ENCODE results near the gene INO80C. TPM values are rescaled to one million over a fixed set of nuclear protein-coding genes. Genes with fewer than 3 reads are reported as not detected.

The INO80C gene
- total and polyA plus RNA-seq, 2 donors from 2014 or later = 20.9 to 38.2 TPM

DNA sequence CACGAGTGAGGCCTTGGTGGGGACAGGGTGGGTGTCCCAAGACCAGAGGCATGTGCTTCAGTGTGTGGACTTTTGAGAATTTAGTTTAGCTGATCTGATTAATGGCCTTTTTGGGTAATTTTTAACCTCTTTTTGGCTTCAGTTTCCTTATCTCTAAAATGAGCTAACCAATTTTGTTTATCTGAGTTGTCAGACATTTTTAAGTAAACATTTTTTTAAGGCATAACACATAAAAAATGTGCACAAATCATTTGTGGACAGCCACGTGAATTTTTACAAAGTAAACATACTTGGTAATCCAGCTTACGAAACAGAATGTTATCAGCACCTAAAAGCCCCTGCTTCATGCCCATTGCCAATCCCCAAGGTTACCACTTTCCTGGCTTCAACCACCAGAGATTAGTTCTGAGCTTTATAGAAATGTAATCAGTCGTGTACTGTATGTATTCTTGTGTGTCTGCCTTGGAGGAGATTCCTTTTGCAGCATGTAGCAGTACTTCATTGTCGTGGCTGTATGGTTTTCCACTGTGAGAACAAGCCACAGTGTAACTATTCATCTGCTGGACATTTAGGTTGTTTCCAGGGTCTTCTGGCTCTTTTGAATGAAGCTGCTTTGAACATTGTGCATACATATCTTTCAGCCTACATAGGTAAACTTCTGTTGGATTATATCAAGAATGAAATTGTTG, 8.4 kb upstream of the INO80C start:
- Histone ChIP-seq H3K27me3 (ENCODE audit: control insufficient read depth, insufficient read depth, low read length) (no peaks in the 10 kb centered on the region), H3K36me3 (ENCODE audit: control insufficient read depth in 2 of 3, insufficient read depth in 3 of 3, low read length in 3 of 3) (no peaks in the 10 kb centered on the region), H3K4me3 (ENCODE audit: low read length in 3 of 3) (no peak overlapping the region), H3K9me3 (ENCODE audit: control insufficient read depth in 2 of 3, insufficient read depth in 1 of 3, low read length in 3 of 3) (no peaks in the 10 kb centered on the region), H3K4me1 (ENCODE audit: control insufficient read depth in 2 of 3, insufficient read depth in 2 of 3, low read depth in 1 of 3, low read length in 3 of 3) (no peaks in the 10 kb centered on the region), H3K9ac (ENCODE audit: low read length in 3 of 3) (no peak overlapping the region), H3K27ac (ENCODE audit: low read depth in 2 of 2, low read length in 2 of 2) (no peak overlapping the region)
- intact Hi-C loops (cut with DNase I) = no loop called here
- no peak for DNase-seq
- no peak for FAIRE-seq
- TF ChIP-seq, protein P1, sequence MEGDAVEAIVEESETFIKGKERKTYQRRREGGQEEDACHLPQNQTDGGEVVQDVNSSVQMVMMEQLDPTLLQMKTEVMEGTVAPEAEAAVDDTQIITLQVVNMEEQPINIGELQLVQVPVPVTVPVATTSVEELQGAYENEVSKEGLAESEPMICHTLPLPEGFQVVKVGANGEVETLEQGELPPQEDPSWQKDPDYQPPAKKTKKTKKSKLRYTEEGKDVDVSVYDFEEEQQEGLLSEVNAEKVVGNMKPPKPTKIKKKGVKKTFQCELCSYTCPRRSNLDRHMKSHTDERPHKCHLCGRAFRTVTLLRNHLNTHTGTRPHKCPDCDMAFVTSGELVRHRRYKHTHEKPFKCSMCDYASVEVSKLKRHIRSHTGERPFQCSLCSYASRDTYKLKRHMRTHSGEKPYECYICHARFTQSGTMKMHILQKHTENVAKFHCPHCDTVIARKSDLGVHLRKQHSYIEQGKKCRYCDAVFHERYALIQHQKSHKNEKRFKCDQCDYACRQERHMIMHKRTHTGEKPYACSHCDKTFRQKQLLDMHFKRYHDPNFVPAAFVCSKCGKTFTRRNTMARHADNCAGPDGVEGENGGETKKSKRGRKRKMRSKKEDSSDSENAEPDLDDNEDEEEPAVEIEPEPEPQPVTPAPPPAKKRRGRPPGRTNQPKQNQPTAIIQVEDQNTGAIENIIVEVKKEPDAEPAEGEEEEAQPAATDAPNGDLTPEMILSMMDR (IDR thresholded peaks at IDR 0.05; ENCODE audit: borderline replicate concordance, extremely low read depth, insufficient read depth) = no peak

DNA sequence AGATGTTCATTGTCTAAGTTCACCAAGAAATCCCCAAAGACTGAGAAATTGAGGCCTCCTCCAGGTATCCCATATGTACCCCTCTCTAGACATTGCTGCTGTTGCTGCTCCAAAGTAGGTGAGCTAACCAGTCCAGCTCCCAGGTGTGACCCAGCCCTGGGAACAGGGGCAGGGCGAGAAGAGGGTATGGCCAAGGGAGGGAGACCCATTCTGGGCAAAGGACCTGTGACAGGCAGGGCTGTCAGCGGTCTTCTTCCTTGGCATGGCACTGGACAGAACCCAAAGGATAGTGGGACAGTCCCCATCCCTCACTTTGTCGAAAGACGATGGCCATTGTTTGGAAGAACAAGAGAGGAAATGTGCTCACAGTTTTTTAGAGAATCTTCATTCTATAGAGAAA, 7.2 kb upstream of the INO80C start:
- Histone ChIP-seq H3K27me3 (ENCODE audit: control insufficient read depth, insufficient read depth, low read length) (no peaks in the 10 kb centered on the region), H3K27ac (ENCODE audit: low read depth in 2 of 2, low read length in 2 of 2) (no peak overlapping the region), H3K9me3 (ENCODE audit: control insufficient read depth in 2 of 3, insufficient read depth in 1 of 3, low read length in 3 of 3) (no peaks in the 10 kb centered on the region), H3K4me1 (ENCODE audit: control insufficient read depth in 2 of 3, insufficient read depth in 2 of 3, low read depth in 1 of 3, low read length in 3 of 3) (no peaks in the 10 kb centered on the region), H3K4me3 (ENCODE audit: low read length in 3 of 3) (no peak overlapping the region), H3K36me3 (ENCODE audit: control insufficient read depth in 2 of 3, insufficient read depth in 3 of 3, low read length in 3 of 3) (no peaks in the 10 kb centered on the region), H3K9ac (ENCODE audit: low read length in 3 of 3) (no peak overlapping the region)
- TF ChIP-seq, protein P1 (IDR thresholded peaks at IDR 0.05; ENCODE audit: borderline replicate concordance, extremely low read depth, insufficient read depth) = no peak
- intact Hi-C loops (cut with DNase I) = no loop called here
- no peak for FAIRE-seq
- no peak for DNase-seq

DNA sequence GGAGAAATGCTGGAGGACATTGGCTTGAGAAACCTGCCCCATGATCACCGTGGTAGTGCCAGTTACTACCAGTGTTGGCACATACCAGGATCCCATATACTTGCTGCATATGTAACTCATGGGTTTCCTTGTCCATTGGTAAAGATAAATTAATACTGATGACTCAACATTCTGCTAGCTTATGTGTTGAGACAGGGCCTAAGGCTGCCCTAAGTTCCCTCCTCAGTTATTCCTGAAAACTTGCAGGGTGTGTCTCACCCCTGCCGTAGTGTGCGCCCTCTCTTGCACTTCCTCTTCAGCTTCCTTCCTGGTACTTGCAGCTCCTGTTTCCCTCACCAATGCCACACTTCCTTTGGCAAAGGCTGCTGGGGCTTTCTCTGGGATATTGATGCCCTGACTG, 4.3 kb upstream of the INO80C start:
- Histone ChIP-seq H3K9me3 (ENCODE audit: control insufficient read depth in 2 of 3, insufficient read depth in 1 of 3, low read length in 3 of 3) (no peaks in the 10 kb centered on the region), H3K36me3 (ENCODE audit: control insufficient read depth in 2 of 3, insufficient read depth in 3 of 3, low read length in 3 of 3) (no peaks in the 10 kb centered on the region), H3K27ac (ENCODE audit: low read depth in 2 of 2, low read length in 2 of 2) (no peak overlapping the region), H3K4me1 (ENCODE audit: control insufficient read depth in 2 of 3, insufficient read depth in 2 of 3, low read depth in 1 of 3, low read length in 3 of 3) (peaks cover 0 to 1% (median 0%) of the 10 kb centered on the region in 3 donors), H3K9ac (ENCODE audit: low read length in 3 of 3) (no peak overlapping the region), H3K4me3 (ENCODE audit: low read length in 3 of 3) (no peak overlapping the region), H3K27me3 (ENCODE audit: control insufficient read depth, insufficient read depth, low read length) (no peaks in the 10 kb centered on the region)
- intact Hi-C loops (cut with DNase I) = no loop called here
- FAIRE-seq = no peak
- no peak for DNase-seq
- TF ChIP-seq, protein P1 (IDR thresholded peaks at IDR 0.05; ENCODE audit: borderline replicate concordance, extremely low read depth, insufficient read depth) = no peak

- no peak for FAIRE-seq
- intact Hi-C loops (cut with DNase I) = no loop called here
- H3K9me3 ChIP-seq (ENCODE audit: control insufficient read depth in 2 of 3, insufficient read depth in 1 of 3, low read length in 3 of 3) = no peaks in the 10 kb centered on the region
Measured at GRCh38 chr18:35501369-35501768, 3.6 kb upstream of the INO80C start.

More at GRCh38 chr18:35501369-35501768, 3.6 kb upstream of the INO80C start:
- DNase-seq = no peak
- Histone ChIP-seq H3K36me3 (ENCODE audit: control insufficient read depth in 2 of 3, insufficient read depth in 3 of 3, low read length in 3 of 3) (no peaks in the 10 kb centered on the region), H3K9ac (ENCODE audit: low read length in 3 of 3) (no peak overlapping the region), H3K4me3 (ENCODE audit: low read length in 3 of 3) (no peak overlapping the region), H3K4me1 (ENCODE audit: control insufficient read depth in 2 of 3, insufficient read depth in 2 of 3, low read depth in 1 of 3, low read length in 3 of 3) (peaks cover 0 to 7% (median 0%) of the 10 kb centered on the region in 3 donors), H3K27ac (ENCODE audit: low read depth in 2 of 2, low read length in 2 of 2) (no peak overlapping the region), H3K27me3 (ENCODE audit: control insufficient read depth, insufficient read depth, low read length) (no peaks in the 10 kb centered on the region)
- TF ChIP-seq, protein P1 (IDR thresholded peaks at IDR 0.05; ENCODE audit: borderline replicate concordance, extremely low read depth, insufficient read depth) = no peak
